Panc1 (cell line): ENCODE measurements around the gene TRIM44.

ENCODE experiments used
- CTCF ChIP-seq: fragments of 450-650 bp; IDR thresholded peaks from 2 replicates; pipeline ENCODE4 v1.5.1; 2017; ENCODE audit warnings: mild to moderate bottlenecking
- POLR2AphosphoS5 ChIP-seq: IDR thresholded peaks from 2 replicates; pipeline ENCODE4 v1.6.1; 2012; ENCODE audit warnings: mild to moderate bottlenecking, low read depth, low read length, moderate library complexity
- REST ChIP-seq, 2 experiments: IDR thresholded peaks; 2 replicates each; pipeline ENCODE4 v1.6.1; 2011 to 2012; ENCODE audit warnings: low read depth in 2 of 2, control low read depth in 1 of 2, low read length in 1 of 2, mild to moderate bottlenecking in 1 of 2, moderate library complexity in 1 of 2; ENCODE audit not compliant: insufficient read depth in 1 of 2
- SIN3A ChIP-seq: IDR thresholded peaks from 2 replicates; pipeline ENCODE4 v1.6.1; 2012; ENCODE audit warnings: low read depth, mild to moderate bottlenecking, low read length, moderate library complexity, borderline replicate concordance; ENCODE audit not compliant: insufficient read depth
- TCF7L2 ChIP-seq: IDR thresholded peaks from 2 replicates; pipeline ENCODE4 v1.6.1; 2011; ENCODE audit warnings: mild to moderate bottlenecking, low read depth, low read length, inconsistent platforms

- TF ChIP-seq POLR2AphosphoS5: no peak
- TF ChIP-seq CTCF: no peak
- no peak for TF ChIP-seq SIN3A
- no peak for TF ChIP-seq REST (IDR thresholded peaks at IDR 0.05; ENCODE audit: insufficient read depth in 1 of 2, low read depth in 2 of 2, low read length in 1 of 2)
- TF ChIP-seq TCF7L2: no peak
These were observed 14.0 kb downstream of the TRIM44 start for GRCh38 chr11:35676611-35676965.
